ENCODE measurements around the gene TRUB2. TPM values are rescaled to one million over a fixed set of nuclear protein-coding genes. Genes with fewer than 3 reads are reported as not detected.

The TRUB2 gene
- total RNA-seq, 1 experiment from 2014 or later, result 22.5 TPM

DNA sequence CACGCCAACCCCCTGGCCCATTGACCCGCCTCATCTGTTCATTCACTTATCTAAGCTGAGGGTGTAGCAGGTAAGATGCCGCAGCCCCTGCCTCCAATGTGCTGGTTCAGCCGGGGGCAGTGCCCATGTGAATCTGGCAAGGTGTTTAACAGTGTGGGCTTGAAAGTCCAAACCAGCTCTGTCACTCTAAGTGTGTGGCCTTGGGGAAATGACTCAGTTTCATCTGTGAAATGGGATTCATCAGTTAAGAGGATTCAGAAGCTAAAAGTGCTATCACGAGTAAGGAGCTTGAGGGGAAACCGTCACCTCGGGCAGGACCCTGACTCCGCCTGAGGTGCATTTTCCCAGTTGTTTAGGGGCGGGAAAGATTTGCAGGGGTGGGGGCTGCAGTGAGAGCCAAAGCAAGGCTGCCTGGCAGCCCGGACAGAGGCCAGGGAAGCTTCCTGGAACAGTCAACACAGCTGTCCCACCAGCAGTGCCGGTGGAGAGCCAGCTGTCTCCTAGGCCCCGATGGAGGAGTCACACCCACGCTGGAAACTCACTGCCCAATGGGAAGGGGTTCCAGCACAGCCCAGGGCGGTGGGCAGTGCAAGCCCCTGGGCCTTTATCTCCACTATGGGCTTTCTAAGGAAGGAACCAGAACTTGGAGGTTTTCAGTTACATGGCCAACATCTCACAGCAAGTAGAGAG lies 39.2 kb upstream of the TRUB2 start:
- Histone ChIP-seq H3K36me3 (ENCODE audit: control insufficient read depth, insufficient read depth, low read length) (no peaks in the 10 kb centered on the region), H3K9me3 (ENCODE audit: control insufficient read depth, insufficient read depth, low read depth, low read length) (no peaks in the 10 kb centered on the region), H3K4me1 (ENCODE audit: control insufficient read depth, insufficient read depth, low read length) (peaks cover 3% of the 10 kb centered on the region; the same call in 1 of the 2 replicates), H3K27ac (ENCODE audit: low read length) (peak overlapping the region; percentile 39; the same call in 1 of the 2 replicates), H3K27me3 (ENCODE audit: control insufficient read depth, insufficient read depth, low read length) (no peaks in the 10 kb centered on the region), H3K4me3 (ENCODE audit: low read depth in 2 of 2, low read length in 2 of 2) (peak overlapping the region; percentile 36 to 58)
- BruUV-seq (replicated peaks), result no TSS peak
- DNase-seq (ENCODE audit: low read depth, low spot score) (no peak), ATAC-seq (peak; percentile 39)
- TF ChIP-seq SIN3A (IDR thresholded peaks at IDR 0.05; ENCODE audit: borderline replicate concordance, insufficient read depth, low read depth, low read length) (no peak), POLR2AphosphoS5 (IDR thresholded peaks at IDR 0.05; ENCODE audit: low read depth, low read length) (no peak)
- TF ChIP-seq, protein P1, sequence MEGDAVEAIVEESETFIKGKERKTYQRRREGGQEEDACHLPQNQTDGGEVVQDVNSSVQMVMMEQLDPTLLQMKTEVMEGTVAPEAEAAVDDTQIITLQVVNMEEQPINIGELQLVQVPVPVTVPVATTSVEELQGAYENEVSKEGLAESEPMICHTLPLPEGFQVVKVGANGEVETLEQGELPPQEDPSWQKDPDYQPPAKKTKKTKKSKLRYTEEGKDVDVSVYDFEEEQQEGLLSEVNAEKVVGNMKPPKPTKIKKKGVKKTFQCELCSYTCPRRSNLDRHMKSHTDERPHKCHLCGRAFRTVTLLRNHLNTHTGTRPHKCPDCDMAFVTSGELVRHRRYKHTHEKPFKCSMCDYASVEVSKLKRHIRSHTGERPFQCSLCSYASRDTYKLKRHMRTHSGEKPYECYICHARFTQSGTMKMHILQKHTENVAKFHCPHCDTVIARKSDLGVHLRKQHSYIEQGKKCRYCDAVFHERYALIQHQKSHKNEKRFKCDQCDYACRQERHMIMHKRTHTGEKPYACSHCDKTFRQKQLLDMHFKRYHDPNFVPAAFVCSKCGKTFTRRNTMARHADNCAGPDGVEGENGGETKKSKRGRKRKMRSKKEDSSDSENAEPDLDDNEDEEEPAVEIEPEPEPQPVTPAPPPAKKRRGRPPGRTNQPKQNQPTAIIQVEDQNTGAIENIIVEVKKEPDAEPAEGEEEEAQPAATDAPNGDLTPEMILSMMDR (IDR thresholded peaks at IDR 0.05), result no peak
- ChIA-PET POLR2A (no interaction called here), CTCF (interaction anchor here (0.6 to 1.8 kb wide), 6 partner anchors 20 to 108 kb away, joined by 3 to 13 read pairs (median 6); partner anchors contain the start of gene CERCAM)
- intact Hi-C loops (cut with micrococcal nuclease; ENCODE audit: unreplicated experiment), result no loop called here
- in situ Hi-C loops (cut with HindIII; ENCODE audit: low pct_unique_long_range_greater_than_20kb, low sequenced_read_pairs), result no loop called here

DNA sequence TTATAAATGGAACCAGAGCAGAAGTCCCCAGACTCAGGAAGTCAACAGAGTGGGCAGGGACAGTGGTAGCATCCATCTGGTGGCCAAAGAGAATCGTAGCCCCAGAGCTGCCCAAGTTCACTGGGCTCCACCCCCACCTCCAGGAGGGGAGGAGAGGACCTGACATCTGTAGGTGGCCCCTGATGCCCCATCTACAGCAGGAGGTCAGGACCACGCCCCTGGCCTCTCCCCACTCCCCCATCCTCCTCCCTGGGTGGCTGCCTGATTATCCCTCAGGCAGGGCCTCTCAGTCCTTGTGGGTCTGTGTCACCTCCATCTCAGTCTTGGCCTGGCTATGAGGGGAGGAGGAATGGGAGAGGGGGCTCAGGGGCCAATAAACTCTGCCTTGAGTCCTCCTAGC lies 38.6 kb upstream of the TRUB2 start:
- in situ Hi-C loops (cut with HindIII; ENCODE audit: low pct_unique_long_range_greater_than_20kb, low sequenced_read_pairs) (no loop called here), intact Hi-C loops (cut with micrococcal nuclease; ENCODE audit: unreplicated experiment) (no loop called here)
- H3K27ac ChIP-seq (ENCODE audit: low read length), result no peak overlapping the region
- peaks cover 3% of the 10 kb centered on the region; the same call in 1 of the 2 replicates for H3K4me1 ChIP-seq (ENCODE audit: control insufficient read depth, insufficient read depth, low read length)
- no peak for DNase-seq (ENCODE audit: low read depth, low spot score)
- no peaks in the 10 kb centered on the region for H3K36me3 ChIP-seq (ENCODE audit: control insufficient read depth, insufficient read depth, low read length)
- no peak for ATAC-seq
- H3K9me3 ChIP-seq (ENCODE audit: control insufficient read depth, insufficient read depth, low read depth, low read length), result no peaks in the 10 kb centered on the region
- TF ChIP-seq SIN3A (IDR thresholded peaks at IDR 0.05; ENCODE audit: borderline replicate concordance, insufficient read depth, low read depth, low read length) (no peak), POLR2AphosphoS5 (IDR thresholded peaks at IDR 0.05; ENCODE audit: low read depth, low read length) (no peak), TCF7L2 (IDR thresholded peaks at IDR 0.05; ENCODE audit: low read depth, low read length) (no peak)
- TF ChIP-seq, protein P2, sequence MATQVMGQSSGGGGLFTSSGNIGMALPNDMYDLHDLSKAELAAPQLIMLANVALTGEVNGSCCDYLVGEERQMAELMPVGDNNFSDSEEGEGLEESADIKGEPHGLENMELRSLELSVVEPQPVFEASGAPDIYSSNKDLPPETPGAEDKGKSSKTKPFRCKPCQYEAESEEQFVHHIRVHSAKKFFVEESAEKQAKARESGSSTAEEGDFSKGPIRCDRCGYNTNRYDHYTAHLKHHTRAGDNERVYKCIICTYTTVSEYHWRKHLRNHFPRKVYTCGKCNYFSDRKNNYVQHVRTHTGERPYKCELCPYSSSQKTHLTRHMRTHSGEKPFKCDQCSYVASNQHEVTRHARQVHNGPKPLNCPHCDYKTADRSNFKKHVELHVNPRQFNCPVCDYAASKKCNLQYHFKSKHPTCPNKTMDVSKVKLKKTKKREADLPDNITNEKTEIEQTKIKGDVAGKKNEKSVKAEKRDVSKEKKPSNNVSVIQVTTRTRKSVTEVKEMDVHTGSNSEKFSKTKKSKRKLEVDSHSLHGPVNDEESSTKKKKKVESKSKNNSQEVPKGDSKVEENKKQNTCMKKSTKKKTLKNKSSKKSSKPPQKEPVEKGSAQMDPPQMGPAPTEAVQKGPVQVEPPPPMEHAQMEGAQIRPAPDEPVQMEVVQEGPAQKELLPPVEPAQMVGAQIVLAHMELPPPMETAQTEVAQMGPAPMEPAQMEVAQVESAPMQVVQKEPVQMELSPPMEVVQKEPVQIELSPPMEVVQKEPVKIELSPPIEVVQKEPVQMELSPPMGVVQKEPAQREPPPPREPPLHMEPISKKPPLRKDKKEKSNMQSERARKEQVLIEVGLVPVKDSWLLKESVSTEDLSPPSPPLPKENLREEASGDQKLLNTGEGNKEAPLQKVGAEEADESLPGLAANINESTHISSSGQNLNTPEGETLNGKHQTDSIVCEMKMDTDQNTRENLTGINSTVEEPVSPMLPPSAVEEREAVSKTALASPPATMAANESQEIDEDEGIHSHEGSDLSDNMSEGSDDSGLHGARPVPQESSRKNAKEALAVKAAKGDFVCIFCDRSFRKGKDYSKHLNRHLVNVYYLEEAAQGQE (IDR thresholded peaks at IDR 0.05; ENCODE audit: insufficient read depth in 1 of 2, low read depth in 2 of 2, low read length in 1 of 2), result no peak
- TF ChIP-seq, protein P1 (IDR thresholded peaks at IDR 0.05), result no peak
- no peak overlapping the region for H3K4me3 ChIP-seq (ENCODE audit: low read depth in 2 of 2, low read length in 2 of 2)
- no TSS peak for BruUV-seq (replicated peaks)
- no peaks in the 10 kb centered on the region for H3K27me3 ChIP-seq (ENCODE audit: control insufficient read depth, insufficient read depth, low read length)
- ChIA-PET POLR2A (no interaction called here), CTCF (interaction anchor here (0.6 to 1.0 kb wide), 3 partner anchors 36 to 107 kb away, joined by 3 to 13 read pairs (median 3); no protein-coding TSS in a partner anchor)

All from Panc1 (cell line).